IPS DF 6.9 (cell line): ENCODE results near the gene ADCY4.
A peak's percentile ranks its signal among the peaks of the same experiment; 100 is the strongest.

Experiments used
- DNase-seq: peaks from one replicate; pipeline ENCODE4 v3.0.0-alpha.2; 2013; ENCODE audit warnings: low read depth, low spot score
- H3K27ac ChIP-seq: one replicate; pipeline ENCODE4 v1.5.1; 2013; ENCODE audit warnings: low read length, control low read depth
- H3K27me3 ChIP-seq: 2 replicates; pipeline ENCODE4 v1.6.1; 2013; ENCODE audit warnings: mild to moderate bottlenecking, low read length; ENCODE audit not compliant: control insufficient read depth, insufficient read depth
- H3K36me3 ChIP-seq: 2 replicates; pipeline ENCODE4 v1.6.1; 2013; ENCODE audit warnings: low read length; ENCODE audit not compliant: control insufficient read depth, insufficient read depth
- H3K4me1 ChIP-seq: 2 replicates; pipeline ENCODE4 v1.6.1; 2013; ENCODE audit warnings: low read length; ENCODE audit not compliant: control insufficient read depth, insufficient read depth
- H3K4me3 ChIP-seq: 2 replicates; pipeline ENCODE4 v1.5.1; 2013; ENCODE audit warnings: mild to moderate bottlenecking, low read length
- H3K9me3 ChIP-seq: 2 replicates; pipeline ENCODE4 v1.6.1; 2013; ENCODE audit warnings: low read length, inconsistent platforms; ENCODE audit not compliant: control insufficient read depth, insufficient read depth
- WGBS: extraction: QIAGEN DNeasy Blood & Tissue Kit; methylation state at CpG from one replicate; pipeline ENCODE4 v1.1.7; 2013; ENCODE audit warnings: mixed read lengths, missing lambda C conversion rate; ENCODE audit not compliant: insufficient read length, insufficient coverage; 5-methylcytosine and 5-hydroxymethylcytosine counted together

Gene ADCY4

DNA sequence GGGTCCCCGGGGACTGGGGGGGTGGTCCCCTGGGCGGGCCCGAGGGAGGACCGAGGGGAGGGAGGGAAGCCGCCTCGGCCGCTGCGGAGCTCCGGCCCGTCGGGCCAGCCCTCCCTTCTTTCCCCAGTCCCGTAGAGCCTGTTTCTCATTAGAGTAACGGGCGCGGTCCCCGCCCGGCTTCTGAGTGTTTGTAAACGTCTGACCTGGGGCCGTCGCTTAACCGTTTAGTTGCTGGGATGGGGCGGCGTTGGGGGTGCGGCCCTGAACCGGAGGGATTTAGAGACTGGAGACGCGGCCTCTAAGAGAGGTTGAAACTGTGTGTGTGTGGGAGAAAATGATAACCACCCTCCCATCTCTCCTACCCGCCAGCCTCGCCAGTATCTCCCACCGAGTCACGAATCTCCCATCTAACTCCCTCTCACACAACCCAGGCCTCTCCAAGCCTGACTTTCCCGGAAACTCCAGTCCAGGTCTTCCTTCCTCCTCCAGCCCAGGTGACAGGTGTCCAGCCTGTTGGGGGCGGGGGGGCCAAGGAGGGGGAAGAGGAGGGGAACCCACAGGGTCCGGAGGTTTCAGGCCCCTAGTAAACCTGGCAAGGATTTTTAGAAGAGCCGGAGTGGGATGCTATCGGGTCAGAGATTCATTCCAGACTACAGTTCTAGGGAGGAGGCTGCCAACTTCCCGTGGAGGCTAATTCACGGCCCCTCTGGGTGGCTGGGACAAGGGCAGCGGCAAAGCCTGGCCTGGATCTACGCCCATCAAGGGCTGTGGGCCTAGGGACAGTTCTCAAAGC lies 32.0 kb upstream of the ADCY4 start:
- Histone ChIP-seq H3K4me3 (peak overlapping the region; percentile 31; the same call in 1 of the 2 replicates), H3K4me1 (peaks cover 2% of the 10 kb centered on the region; the same call in 1 of the 2 replicates), H3K27ac (peak overlapping the region; percentile 69), H3K36me3 (no peaks in the 10 kb centered on the region), H3K9me3 (no peaks in the 10 kb centered on the region), H3K27me3 (no peaks in the 10 kb centered on the region)
- WGBS, result no CpG with 5 or more reads among the region's 40 CpGs
- peak; percentile 81 for DNase-seq

- Histone ChIP-seq H3K27me3 (no peaks in the 10 kb centered on the region), H3K27ac (no peak overlapping the region), H3K9me3 (no peaks in the 10 kb centered on the region), H3K36me3 (no peaks in the 10 kb centered on the region), H3K4me3 (peak overlapping the region; percentile 31; the same call in 1 of the 2 replicates), H3K4me1 (peaks cover 2% of the 10 kb centered on the region; the same call in 1 of the 2 replicates)
- no peak for DNase-seq
- no CpG with 5 or more reads among the region's 16 CpGs for WGBS
Observed at GRCh38 chr14:24366413-24366720, 31.5 kb upstream of the ADCY4 start.

DNA sequence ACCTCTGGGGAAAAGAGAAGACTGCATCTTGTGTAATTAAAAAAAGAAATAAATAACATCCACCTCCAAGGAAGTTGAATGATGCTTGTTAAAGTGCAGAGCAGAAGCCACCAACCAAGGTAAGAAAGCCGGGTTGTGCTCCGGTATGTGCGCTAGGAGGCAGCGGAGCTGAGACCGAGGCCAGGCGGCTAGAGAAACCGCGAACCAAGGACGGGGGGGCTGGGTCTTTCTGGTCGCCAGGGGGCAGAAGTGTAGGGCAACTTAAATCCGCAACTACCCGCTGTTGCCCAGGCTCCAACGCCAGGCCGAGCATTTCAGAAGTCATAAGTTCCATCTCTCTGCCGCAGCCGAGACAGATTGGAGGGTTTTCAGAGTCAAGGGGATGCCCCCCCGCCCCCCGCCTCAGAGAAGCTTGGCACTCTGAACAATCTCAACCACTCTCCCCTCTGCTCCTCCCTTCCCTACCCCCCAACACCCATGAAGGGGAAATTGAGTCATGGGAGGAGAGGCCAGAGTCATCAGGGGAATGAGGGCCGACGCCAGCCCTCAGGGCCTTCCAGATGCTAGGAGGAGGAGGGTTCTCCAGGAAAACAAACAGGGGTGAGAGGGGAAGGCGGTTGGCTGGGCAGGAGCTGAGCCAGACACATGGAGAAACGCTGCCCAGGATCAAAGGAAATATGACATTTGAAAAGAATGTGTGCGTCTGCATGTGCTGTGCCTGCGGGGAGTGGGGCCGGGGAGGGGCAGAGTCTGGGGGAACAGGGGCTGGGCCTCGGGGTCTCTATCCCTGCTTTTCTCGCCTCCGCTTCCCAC lies 30.9 kb upstream of the ADCY4 start:
- H3K4me1 ChIP-seq, result peaks cover 2% of the 10 kb centered on the region; the same call in 1 of the 2 replicates
- H3K4me3 ChIP-seq, result peak overlapping the region; percentile 14; the same call in 1 of the 2 replicates
- no peaks in the 10 kb centered on the region for H3K9me3 ChIP-seq
- no peak overlapping the region for H3K27ac ChIP-seq
- no peaks in the 10 kb centered on the region for H3K27me3 ChIP-seq
- no peaks in the 10 kb centered on the region for H3K36me3 ChIP-seq
- no CpG with 5 or more reads among the region's 28 CpGs for WGBS
- DNase-seq, result peak; percentile 71

DNA sequence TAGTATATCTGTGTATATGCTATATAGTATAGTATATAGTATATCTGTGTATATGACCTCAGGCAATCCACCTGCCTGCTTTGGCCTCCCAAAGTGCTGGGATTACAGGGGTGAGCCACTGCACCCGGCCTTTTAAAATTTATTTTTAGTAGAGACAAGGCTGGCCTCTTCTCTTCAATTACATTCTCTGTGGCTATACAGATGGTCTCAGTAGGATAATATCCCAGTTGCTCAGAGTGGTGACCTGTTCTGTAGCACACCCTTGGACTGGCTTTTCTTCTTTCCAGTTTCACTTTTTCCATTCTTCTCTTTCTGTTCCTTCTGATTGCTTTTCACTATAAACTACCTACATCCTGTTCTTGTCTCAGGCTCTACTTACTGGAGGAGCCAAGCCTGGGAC lies 30.0 kb upstream of the ADCY4 start:
- H3K4me3 ChIP-seq, result no peak overlapping the region
- H3K27ac ChIP-seq, result no peak overlapping the region
- no peaks in the 10 kb centered on the region for H3K9me3 ChIP-seq
- H3K36me3 ChIP-seq, result no peaks in the 10 kb centered on the region
- no CpG with 5 or more reads among the region's 1 CpG for WGBS
- H3K4me1 ChIP-seq, result peaks cover 2% of the 10 kb centered on the region; the same call in 1 of the 2 replicates
- no peak for DNase-seq
- H3K27me3 ChIP-seq, result no peaks in the 10 kb centered on the region

- no CpG with 5 or more reads among the region's 5 CpGs for WGBS
- DNase-seq, result no peak
- H3K4me3 ChIP-seq, result no peak overlapping the region
- H3K27me3 ChIP-seq, result no peaks in the 10 kb centered on the region
- peaks cover 2% of the 10 kb centered on the region; the same call in 1 of the 2 replicates for H3K4me1 ChIP-seq
- no peaks in the 10 kb centered on the region for H3K9me3 ChIP-seq
- H3K27ac ChIP-seq, result no peak overlapping the region
- H3K36me3 ChIP-seq, result no peaks in the 10 kb centered on the region
Observed at GRCh38 chr14:24363401-24363800, 28.5 kb upstream of the ADCY4 start.

GRCh38 chr14:24362241-24362960 lies 27.5 kb upstream of the ADCY4 start:
- no CpG with 5 or more reads among the region's 2 CpGs for WGBS
- H3K4me3 ChIP-seq, result no peak overlapping the region
- H3K27ac ChIP-seq, result no peak overlapping the region
- peaks cover 2% of the 10 kb centered on the region; the same call in 1 of the 2 replicates for H3K4me1 ChIP-seq
- H3K27me3 ChIP-seq, result no peaks in the 10 kb centered on the region
- no peak for DNase-seq
- H3K9me3 ChIP-seq, result no peaks in the 10 kb centered on the region
- no peaks in the 10 kb centered on the region for H3K36me3 ChIP-seq

DNA sequence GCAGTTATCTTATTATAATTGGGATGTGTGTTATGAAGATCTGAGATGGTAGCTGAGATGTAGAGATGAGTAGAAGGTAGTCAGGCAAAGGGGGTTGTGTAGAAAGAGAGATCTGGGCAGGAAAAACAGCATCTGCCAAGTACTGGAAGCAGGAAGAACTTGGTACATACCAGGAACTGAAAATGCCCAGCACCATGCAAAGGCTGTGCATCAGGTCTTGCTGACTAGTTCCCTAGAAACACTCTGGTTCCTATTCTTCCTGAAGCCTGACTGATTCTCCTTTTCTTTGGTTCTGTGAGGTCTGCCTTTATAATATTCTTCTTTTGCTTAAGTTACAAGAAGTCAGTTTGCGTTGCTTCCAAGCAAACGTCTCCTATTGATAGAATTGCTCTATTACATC lies 26.5 kb upstream of the ADCY4 start:
- Histone ChIP-seq H3K27me3 (no peaks in the 10 kb centered on the region), H3K36me3 (no peaks in the 10 kb centered on the region), H3K27ac (no peak overlapping the region), H3K9me3 (no peaks in the 10 kb centered on the region), H3K4me1 (peaks cover 2% of the 10 kb centered on the region; the same call in 1 of the 2 replicates), H3K4me3 (no peak overlapping the region)
- DNase-seq, result no peak
- no CpG with 5 or more reads among the region's 2 CpGs for WGBS

- no peak overlapping the region for H3K27ac ChIP-seq
- no peaks in the 10 kb centered on the region for H3K4me1 ChIP-seq
- H3K9me3 ChIP-seq, result no peaks in the 10 kb centered on the region
- H3K27me3 ChIP-seq, result no peaks in the 10 kb centered on the region
- no peak overlapping the region for H3K4me3 ChIP-seq
- no peaks in the 10 kb centered on the region for H3K36me3 ChIP-seq
- DNase-seq, result no peak
- WGBS, result no CpG with 5 or more reads among the region's 3 CpGs
Observed at GRCh38 chr14:24360281-24360680, 25.4 kb upstream of the ADCY4 start.

DNA sequence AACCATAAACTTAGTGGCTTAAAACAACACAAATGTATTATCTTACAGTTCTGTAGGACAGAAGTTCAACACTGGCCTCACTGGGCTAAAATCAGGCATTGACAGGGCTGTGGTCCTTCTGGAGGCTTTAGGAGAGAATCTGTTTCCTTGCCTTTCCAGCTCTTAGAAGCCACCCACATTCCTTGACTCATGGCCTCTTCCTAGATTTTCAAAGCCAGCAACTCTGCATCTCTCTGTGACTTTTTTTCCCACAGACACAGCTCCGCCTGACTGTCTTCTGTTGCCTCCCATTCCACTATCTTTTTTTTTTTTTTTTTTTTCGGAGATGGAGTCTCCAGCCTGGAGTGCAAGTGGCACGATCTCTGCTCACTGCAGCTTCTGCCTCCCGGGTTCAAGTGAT lies 21.3 kb upstream of the ADCY4 start:
- Histone ChIP-seq H3K36me3 (no peaks in the 10 kb centered on the region), H3K4me1 (no peaks in the 10 kb centered on the region), H3K4me3 (no peak overlapping the region), H3K27me3 (peaks cover 2% of the 10 kb centered on the region; the same call in 1 of the 2 replicates), H3K27ac (no peak overlapping the region), H3K9me3 (no peaks in the 10 kb centered on the region)
- no peak for DNase-seq
- no CpG with 5 or more reads among the region's 4 CpGs for WGBS

- H3K4me1 ChIP-seq, result no peaks in the 10 kb centered on the region
- no peaks in the 10 kb centered on the region for H3K36me3 ChIP-seq
- no peak overlapping the region for H3K27ac ChIP-seq
- no CpG with 5 or more reads among the region's 7 CpGs for WGBS
- no peak for DNase-seq
- H3K27me3 ChIP-seq, result peaks cover 2% of the 10 kb centered on the region
- no peaks in the 10 kb centered on the region for H3K9me3 ChIP-seq
- H3K4me3 ChIP-seq, result no peak overlapping the region
Observed at GRCh38 chr14:24355009-24355408, 20.1 kb upstream of the ADCY4 start.
